ENCODE measurements around the gene CYTIP.
A peak's percentile ranks its signal among the peaks of the same experiment; 100 is the strongest.
"Not testable (repeated sequence)": the region's sequence is repeated elsewhere in the genome, so short reads cannot be mapped to it uniquely, and the experiment has no call there.

The CYTIP gene

DNA sequence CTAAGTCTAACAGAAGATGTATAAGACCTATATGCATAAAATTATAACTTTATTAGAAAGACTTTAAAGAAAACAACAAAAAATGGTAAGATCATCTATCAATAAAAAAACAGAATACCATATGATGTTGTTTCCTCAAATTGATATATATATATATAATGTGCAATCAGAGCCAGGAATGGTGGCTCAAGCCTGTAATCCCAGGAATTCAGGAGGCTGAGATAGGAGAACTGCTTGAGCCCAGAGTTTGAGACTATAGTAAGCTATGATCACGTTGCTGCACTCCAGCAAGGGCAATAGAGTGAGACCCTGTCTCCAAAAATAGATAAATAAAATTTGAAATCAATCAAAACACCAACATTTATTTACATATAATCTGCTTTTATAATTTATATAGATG lies 19.5 kb downstream of the CYTIP start:
- no peak for DNase-seq (ENCODE audit: low spot score)

DNA sequence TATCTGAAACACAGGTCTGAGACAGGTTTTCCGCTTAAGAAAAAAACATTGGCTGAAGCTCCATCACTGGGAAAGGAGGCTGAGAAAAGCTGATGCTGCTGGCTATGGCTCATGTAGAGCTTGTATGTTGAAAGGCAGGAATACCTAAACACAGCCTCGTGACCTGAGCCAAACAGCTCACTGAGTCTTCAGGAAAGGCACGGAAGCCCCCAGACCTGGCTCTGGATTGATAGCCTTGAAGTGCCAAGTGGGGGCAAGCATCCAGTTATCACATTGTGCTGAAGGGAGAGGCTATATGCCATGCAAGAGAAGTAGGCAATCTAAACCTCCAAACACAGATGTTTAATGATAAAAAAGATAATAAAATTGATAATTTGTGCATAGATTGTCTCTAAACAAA lies 21.9 kb downstream of the CYTIP start:
- no peak for DNase-seq (ENCODE audit: low spot score)

GRCh38 chr2:157421331-157421944 lies 22.5 kb downstream of the CYTIP start:
- no peak for DNase-seq (ENCODE audit: low spot score)

DNA sequence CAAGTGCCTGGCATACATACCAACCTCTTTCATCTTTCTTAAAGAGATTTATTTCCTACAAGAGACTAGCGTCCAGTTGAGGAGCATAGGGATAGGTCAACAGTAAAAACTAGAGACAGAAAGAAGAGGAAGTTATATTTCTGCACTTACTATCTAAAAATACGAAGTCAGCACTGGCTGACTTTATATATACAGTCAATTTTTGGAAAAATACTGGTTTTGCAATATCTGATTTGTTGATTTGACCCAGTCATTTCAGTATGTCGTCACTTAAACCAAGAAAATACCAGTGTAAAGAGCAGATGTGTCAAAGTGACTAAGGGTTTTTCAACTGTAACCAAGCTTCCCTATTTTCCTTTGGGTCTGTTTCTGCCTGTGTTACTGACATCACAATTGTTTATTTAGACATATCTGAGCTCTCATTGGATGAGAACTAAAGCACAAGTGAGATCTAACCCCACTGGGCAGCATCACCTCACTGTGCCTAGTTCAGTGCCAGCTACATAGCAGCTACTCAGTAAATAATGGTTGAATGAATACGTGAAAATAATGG lies 23.0 kb downstream of the CYTIP start:
- DNase-seq (ENCODE audit: low spot score) = peak; percentile 16

GRCh38 chr2:157419031-157419575 lies 24.8 kb downstream of the CYTIP start:
- no peak for DNase-seq (ENCODE audit: low spot score)

DNA sequence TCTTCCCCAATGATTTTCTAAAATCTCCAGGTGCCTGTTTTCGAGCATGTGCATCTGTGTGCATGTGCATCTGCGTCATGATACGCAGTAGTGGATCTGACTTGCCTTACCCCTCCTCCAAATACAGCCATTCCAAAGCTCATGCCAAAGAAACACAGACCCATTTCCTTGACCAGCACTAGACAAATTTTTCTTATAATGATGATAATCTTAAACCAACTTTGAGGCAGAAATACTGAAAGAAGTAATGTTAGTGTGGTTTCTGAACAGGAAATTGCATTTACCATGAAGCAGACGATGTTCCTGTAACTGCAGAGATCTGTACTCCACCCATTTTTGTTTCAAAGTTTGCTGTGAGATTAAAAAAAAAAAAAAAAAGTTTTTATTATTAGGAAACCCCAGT lies 25.6 kb downstream of the CYTIP start:
- no peak for DNase-seq (ENCODE audit: low spot score)

- no peak for DNase-seq (ENCODE audit: low spot score)
These were observed 28.2 kb downstream of the CYTIP start for GRCh38 chr2:157415591-157416101.

DNA sequence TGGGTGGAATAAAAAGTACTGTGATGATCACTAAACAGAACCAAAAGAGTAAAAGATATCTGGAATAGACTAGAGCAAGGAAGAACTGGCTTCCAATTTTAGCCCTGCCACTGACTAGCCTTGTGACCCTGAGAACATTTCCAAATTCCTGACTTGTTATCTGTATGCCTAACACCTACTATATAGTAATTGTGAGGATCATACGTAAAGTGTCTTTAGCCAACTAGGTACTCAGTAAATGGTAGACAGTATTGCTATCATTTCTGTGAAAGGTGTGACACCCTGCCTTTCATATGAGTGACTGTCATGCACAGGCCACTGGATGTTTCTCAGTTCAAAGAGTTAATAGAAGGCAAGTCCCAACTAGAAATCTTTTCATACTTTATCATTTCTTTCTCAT lies 29.8 kb downstream of the CYTIP start:
- no peak for DNase-seq (ENCODE audit: low spot score)

GRCh38 chr2:157413326-157414035 lies 30.4 kb downstream of the CYTIP start:
- no peak for DNase-seq (ENCODE audit: low spot score)

- no peak for DNase-seq (ENCODE audit: low spot score)
These were observed 32.1 kb downstream of the CYTIP start for GRCh38 chr2:157411624-157412336.

- not testable (repeated sequence) for DNase-seq (ENCODE audit: low spot score)
These were observed 38.5 kb downstream of the CYTIP start for GRCh38 chr2:157405398-157405797.

GRCh38 chr2:157404363-157404762 lies 39.5 kb downstream of the CYTIP start:
- no peak for DNase-seq (ENCODE audit: low spot score)

- DNase-seq (ENCODE audit: low spot score) = not testable (repeated sequence)
These were observed 40.9 kb downstream of the CYTIP start for GRCh38 chr2:157402801-157403485.

DNA sequence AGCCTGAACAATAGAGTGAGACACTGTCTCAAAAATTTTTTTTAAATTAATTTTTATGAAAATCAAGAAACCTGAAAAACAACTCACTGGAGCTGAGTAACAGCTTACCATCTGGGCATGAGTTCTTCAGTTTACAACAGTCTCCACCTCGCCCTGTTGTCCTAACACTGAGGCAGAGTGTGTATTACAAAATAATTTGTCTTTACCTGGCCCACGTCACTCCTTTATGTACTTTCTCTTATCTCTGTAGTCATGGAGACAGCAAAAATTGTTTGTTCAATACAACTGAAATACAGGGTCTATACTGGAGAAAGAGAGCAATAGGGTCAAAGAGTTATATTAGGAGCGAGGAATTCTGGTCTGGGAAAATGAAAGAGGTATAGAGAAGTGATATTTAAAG lies 48.1 kb downstream of the CYTIP start:
- no peak for DNase-seq (ENCODE audit: low spot score)

- DNase-seq (ENCODE audit: low spot score) = no peak
These were observed 49.0 kb downstream of the CYTIP start for GRCh38 chr2:157394928-157395327.

GRCh38 chr2:157393348-157393747 lies 50.5 kb downstream of the CYTIP start:
- DNase-seq (ENCODE audit: low spot score) = no peak

GRCh38 chr2:157388827-157389226 lies 55.1 kb downstream of the CYTIP start:
- DNase-seq (ENCODE audit: low spot score) = no peak

GRCh38 chr2:157386747-157387146 lies 57.1 kb downstream of the CYTIP start:
- no peak for DNase-seq (ENCODE audit: low spot score)

DNA sequence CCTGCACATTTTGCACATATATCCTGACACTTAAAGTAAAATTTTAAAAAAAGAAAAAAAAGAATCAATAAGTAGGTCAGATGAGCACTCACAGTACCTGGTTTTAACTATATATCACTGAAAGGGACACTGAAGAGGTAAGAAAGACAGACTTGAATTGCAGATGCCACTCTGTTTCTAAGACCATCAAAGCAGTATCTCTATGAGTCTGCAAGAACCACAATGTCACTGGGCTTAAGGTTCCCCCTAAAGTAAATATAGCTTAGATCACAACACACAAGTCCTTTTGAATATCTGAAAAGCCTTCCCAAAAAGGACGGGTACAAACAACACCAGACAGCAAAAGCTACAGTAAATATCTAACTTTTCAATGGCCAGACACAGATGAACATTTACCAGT lies 57.6 kb downstream of the CYTIP start:
- no peak for DNase-seq (ENCODE audit: low spot score)

- DNase-seq (ENCODE audit: low spot score) = no peak
These were observed 66.0 kb downstream of the CYTIP start for GRCh38 chr2:157377861-157378260.

GRCh38 chr2:157376041-157376440 lies 67.8 kb downstream of the CYTIP start:
- DNase-seq (ENCODE audit: low spot score) = no peak

GRCh38 chr2:157375384-157375783 lies 68.5 kb downstream of the CYTIP start:
- no peak for DNase-seq (ENCODE audit: low spot score)
